ENCODE results near the gene ILF2.

Gene ILF2

GRCh38 chr1:153649137-153649862 lies 21.5 kb downstream of the ILF2 start:
- DNase-seq = no peak
- H3K9me3 ChIP-seq = no peaks in the 10 kb centered on the region
- no peak overlapping the region for H3K4me3 ChIP-seq (ENCODE audit: low read depth, low read length)
- no peak for TF ChIP-seq CTCF (IDR thresholded peaks at IDR 0.05; ENCODE audit: low read depth, low read length)
- no peaks in the 10 kb centered on the region for H3K27me3 ChIP-seq
- H3K4me1 ChIP-seq = peaks cover 4% of the 10 kb centered on the region; the same call in 1 of the 2 replicates
- H3K36me3 ChIP-seq = peaks cover 27% of the 10 kb centered on the region

DNA sequence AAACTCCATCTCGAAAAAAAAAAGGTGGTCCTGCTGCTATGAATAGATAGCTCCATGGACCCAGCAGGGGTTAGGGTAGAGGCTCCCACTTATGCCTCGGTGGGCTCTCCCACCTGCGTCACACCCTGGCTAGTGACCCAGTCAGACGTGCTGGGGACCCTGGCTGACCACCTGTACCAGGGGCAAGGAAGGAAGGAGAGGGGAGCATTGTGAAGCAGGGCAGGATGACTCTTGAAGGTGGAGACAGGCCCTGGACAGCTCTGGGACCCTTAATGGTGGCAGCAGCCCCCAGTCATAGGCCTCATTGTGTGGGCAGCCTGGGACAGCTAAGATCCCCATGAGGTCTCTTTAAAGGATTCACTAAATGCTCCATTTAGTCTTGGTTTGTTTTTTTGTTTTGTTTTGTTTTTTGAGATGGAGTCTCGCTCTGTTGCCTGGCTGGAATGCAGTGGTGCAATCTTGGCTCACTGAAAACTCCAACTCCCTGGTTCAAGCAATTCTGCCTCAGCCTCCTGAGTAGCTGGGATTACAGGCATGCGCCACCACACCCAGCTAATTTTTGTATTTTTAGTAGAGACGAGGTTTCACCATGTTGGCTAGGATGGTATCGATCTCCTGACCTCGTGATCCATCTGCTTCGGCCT lies 22.7 kb downstream of the ILF2 start:
- H3K4me3 ChIP-seq (ENCODE audit: low read depth, low read length) = no peak overlapping the region
- peaks cover 39% of the 10 kb centered on the region for H3K36me3 ChIP-seq
- peaks cover 4% of the 10 kb centered on the region; the same call in 1 of the 2 replicates for H3K4me1 ChIP-seq
- no peaks in the 10 kb centered on the region for H3K9me3 ChIP-seq
- no peak for DNase-seq
- H3K27me3 ChIP-seq = no peaks in the 10 kb centered on the region
- TF ChIP-seq CTCF (IDR thresholded peaks at IDR 0.05; ENCODE audit: low read depth, low read length) = no peak

DNA sequence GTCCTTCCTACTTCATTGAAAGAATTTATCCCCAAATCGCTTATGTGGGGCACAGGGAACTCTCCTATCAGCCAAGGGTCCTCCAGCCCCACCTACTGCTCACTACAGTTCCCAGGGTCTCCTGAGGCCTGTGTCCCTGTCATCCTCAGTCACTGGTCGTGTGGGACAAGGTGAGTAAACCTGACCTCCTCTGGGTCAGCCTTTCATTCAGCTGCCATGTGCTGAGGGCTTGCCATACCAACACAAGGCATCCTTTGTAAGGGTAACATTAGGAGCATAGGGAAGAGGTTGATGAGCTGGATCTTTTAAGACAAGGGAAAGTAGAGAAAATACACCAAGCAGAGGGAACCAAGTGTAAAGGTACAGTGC lies 23.5 kb downstream of the ILF2 start:
- TF ChIP-seq CTCF (IDR thresholded peaks at IDR 0.05; ENCODE audit: low read depth, low read length) = no peak; the same call in 1 of the 2 replicates
- H3K36me3 ChIP-seq = peaks cover 47% of the 10 kb centered on the region

GRCh38 chr1:153646672-153647345 lies 24.0 kb downstream of the ILF2 start:
- Histone ChIP-seq H3K4me1 (peaks cover 4% of the 10 kb centered on the region; the same call in 1 of the 2 replicates), H3K4me3 (ENCODE audit: low read depth, low read length) (no peak overlapping the region), H3K27me3 (no peaks in the 10 kb centered on the region), H3K9me3 (no peaks in the 10 kb centered on the region), H3K36me3 (peaks cover 52% of the 10 kb centered on the region)
- no peak for DNase-seq
- TF ChIP-seq CTCF (IDR thresholded peaks at IDR 0.05; ENCODE audit: low read depth, low read length) = no peak

More for the DNA sequence above, 23.5 kb downstream of the ILF2 start:
- no peaks in the 10 kb centered on the region for H3K9me3 ChIP-seq
- H3K27me3 ChIP-seq = no peaks in the 10 kb centered on the region
- peaks cover 4% of the 10 kb centered on the region; the same call in 1 of the 2 replicates for H3K4me1 ChIP-seq
- no peak overlapping the region for H3K4me3 ChIP-seq (ENCODE audit: low read depth, low read length)
- DNase-seq = no peak

- no peak for TF ChIP-seq CTCF (IDR thresholded peaks at IDR 0.05; ENCODE audit: low read depth, low read length)
- no peaks in the 10 kb centered on the region; the same call in 1 of the 2 replicates for H3K4me1 ChIP-seq
- peaks cover 82% of the 10 kb centered on the region for H3K36me3 ChIP-seq
- no peaks in the 10 kb centered on the region for H3K27me3 ChIP-seq
- no peaks in the 10 kb centered on the region for H3K9me3 ChIP-seq
- DNase-seq = no peak
- no peak overlapping the region for H3K4me3 ChIP-seq (ENCODE audit: low read depth, low read length)
Measured at GRCh38 chr1:153643816-153644215, 27.0 kb downstream of the ILF2 start.

Measured in BE2C (cell line).